ENCODE results near the gene THAP11.
A peak's percentile ranks its signal among the peaks of the same experiment; 100 is the strongest.

The THAP11 gene

DNA sequence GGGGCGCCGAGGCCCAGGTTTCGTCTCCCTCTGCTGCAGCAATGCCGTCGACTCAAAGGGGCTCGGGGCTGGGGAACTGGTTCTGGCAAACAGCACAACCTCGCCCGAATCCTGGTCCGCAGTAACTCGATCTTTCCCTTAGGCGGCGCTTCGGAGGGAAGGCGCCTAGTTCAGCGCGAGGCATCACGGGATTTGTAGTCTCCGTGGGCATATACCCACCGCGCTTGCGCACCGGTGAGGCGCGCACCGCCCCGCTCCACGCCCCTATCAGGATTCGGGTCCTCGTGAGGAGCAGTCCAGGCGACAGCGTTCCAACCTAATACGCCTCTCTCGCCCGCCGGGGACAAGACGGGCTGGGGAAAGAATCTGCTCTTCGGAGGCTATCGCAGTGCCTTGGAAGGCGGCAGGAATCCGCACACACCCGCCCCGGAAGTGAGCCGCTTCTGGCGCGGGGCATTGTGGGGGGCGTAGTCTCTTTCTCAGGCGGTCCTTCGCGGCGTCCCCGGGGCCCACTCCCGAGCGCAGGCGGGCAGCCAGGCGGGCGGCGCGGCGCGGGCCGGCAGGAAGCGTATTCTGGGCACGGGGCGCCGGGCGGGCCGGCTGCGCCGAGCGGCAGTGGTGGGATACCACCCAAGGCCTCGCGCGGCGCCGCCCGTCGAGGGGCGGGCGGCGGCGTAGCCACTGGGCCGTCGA, at the start of gene THAP11:
THAP11 (plus strand) TSS at position 505 of the 693 bp plus-strand sequence. CDS start 235 bp downstream, outside the sequence.
- TF ChIP-seq, protein P1, sequence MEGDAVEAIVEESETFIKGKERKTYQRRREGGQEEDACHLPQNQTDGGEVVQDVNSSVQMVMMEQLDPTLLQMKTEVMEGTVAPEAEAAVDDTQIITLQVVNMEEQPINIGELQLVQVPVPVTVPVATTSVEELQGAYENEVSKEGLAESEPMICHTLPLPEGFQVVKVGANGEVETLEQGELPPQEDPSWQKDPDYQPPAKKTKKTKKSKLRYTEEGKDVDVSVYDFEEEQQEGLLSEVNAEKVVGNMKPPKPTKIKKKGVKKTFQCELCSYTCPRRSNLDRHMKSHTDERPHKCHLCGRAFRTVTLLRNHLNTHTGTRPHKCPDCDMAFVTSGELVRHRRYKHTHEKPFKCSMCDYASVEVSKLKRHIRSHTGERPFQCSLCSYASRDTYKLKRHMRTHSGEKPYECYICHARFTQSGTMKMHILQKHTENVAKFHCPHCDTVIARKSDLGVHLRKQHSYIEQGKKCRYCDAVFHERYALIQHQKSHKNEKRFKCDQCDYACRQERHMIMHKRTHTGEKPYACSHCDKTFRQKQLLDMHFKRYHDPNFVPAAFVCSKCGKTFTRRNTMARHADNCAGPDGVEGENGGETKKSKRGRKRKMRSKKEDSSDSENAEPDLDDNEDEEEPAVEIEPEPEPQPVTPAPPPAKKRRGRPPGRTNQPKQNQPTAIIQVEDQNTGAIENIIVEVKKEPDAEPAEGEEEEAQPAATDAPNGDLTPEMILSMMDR (IDR thresholded peaks at IDR 0.05; ENCODE audit: extremely low read depth, missing control alignments): peak; percentile 78

GRCh38 chr16:67796099-67796718, 45.9 kb upstream of the THAP11 start:
- DNase-seq (ENCODE audit: low spot score): no peak
- TF ChIP-seq, protein P1 (IDR thresholded peaks at IDR 0.05; ENCODE audit: extremely low read depth, missing control alignments): no peak

More for the DNA sequence above, at the start of gene THAP11:
- peak; percentile 93 for DNase-seq (ENCODE audit: low spot score)

DNA sequence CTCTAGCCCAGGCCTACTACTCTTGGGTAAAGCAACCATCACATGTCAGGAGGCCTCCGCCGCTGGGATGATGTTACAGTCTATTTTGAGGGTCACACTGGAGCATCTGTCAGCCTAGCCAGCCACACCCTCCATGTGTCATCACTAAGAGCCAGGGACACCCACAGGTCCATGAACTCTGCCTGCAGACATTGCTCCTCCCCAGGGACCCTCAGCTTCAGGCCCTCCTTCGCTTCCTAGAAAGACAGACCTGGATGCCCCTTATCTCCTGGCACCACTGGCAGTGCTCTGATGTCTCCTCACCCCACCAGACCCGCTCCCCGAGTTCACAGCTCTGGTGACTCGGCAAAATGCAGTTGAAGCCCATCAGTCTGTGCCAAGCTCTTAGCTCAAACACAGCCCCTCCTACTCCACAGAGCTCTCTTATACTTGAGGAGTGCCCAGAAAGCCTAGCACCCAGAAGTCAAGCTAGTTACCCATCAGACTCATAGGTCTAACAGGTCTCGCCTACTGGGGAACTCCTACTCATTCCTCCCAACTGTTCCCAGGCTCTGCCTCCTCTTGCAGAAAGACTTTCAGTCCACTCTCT, 41.7 kb upstream of the THAP11 start:
- TF ChIP-seq, protein P1 (IDR thresholded peaks at IDR 0.05; ENCODE audit: extremely low read depth, missing control alignments): no peak
- no peak for DNase-seq (ENCODE audit: low spot score)

- DNase-seq (ENCODE audit: low spot score): no peak
Observed at GRCh38 chr16:67801241-67801640, 40.9 kb upstream of the THAP11 start.

DNA sequence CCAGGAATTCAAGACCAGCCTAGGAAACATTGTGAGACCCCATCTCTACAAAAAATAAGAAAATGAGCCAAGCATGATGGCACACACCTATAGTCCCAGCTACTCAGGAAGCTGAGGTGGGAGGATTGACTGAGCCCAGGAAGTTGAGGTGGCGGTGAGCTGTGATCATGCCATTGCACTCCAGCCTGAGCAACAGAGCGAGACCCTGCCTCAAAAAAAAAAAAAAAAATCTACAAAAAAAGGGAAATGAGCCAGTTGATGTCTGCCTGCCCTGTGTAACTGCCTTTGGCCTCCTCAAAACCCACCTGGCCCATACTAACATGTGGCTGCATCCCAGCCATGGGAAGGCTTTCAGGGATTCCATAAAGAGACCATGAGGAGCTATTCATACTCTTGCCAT, 40.2 kb upstream of the THAP11 start:
- no peak for DNase-seq (ENCODE audit: low spot score)
- TF ChIP-seq, protein P1 (IDR thresholded peaks at IDR 0.05; ENCODE audit: extremely low read depth, missing control alignments): no peak

More at GRCh38 chr16:67801241-67801640, 40.9 kb upstream of the THAP11 start:
- TF ChIP-seq, protein P1 (IDR thresholded peaks at IDR 0.05; ENCODE audit: extremely low read depth, missing control alignments): no peak

DNA sequence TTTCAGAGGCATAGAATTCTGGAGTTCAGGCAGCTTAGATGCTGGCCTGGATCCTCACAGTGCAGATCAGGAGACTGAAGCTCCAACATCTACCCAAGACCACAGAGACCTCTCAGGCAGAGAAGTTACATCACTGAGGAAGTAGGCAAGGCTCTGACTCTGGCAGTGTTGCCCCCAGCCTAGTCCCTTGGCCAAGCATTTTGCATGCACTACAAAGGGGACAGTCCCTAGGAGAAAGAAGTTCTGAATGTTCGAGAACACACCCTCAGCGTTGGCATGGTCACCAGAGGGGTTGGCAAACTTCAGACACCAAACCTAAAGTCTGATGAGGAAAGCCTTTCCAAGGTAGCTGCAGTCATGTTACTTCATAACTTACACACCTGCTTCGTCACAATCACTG, 38.2 kb upstream of the THAP11 start:
- TF ChIP-seq, protein P1 (IDR thresholded peaks at IDR 0.05; ENCODE audit: extremely low read depth, missing control alignments): no peak

More for the DNA sequence above, 38.2 kb upstream of the THAP11 start:
- peak; percentile 32 for DNase-seq (ENCODE audit: low spot score)
